Pancreas (tissue), 10 donors: ENCODE results near the gene PI4KA. TPM values are rescaled to one million over a fixed set of nuclear protein-coding genes. Genes with fewer than 3 reads are reported as not detected.
A peak's percentile ranks its signal among the peaks of the same experiment; 100 is the strongest.

ENCODE experiments used
- ATAC-seq, 4 donors: fragments of 200-7000 bp; cut with Tn5 transposase; one replicate each; pipeline versions ENCODE4 v1.8.0 to v1.9.1; 2020; ENCODE audit warnings: mild to moderate bottlenecking in 4 of 4, moderate library complexity in 4 of 4
- DNase-seq, 6 donors: peaks; one replicate each; pipeline ENCODE4 v3.0.0-alpha.2; 2020
- FAIRE-seq: peaks from 2 replicates; lab custom pipeline; 2012; peaks lifted over from hg19 to GRCh38; lab: Jason Lieb, UNC
- H3K27ac ChIP-seq, 4 donors: fragments of 200-600 bp; sonication (generic); 1 replicate in 3 of 4; 2 replicates in 1 of 4; pipeline versions ENCODE4 v1.5.0 to v1.8.0; 2020
- H3K27me3 ChIP-seq, 4 donors: fragments of 200-600 bp; one replicate each; pipeline ENCODE4 v1.8.0; 2021
- H3K36me3 ChIP-seq, 3 donors: fragments of 200-600 bp; sonication (generic) in 1 of 3; one replicate each; pipeline versions ENCODE4 v1.5.0 to v1.8.0; 2020 to 2021
- H3K4me1 ChIP-seq, 3 donors: fragments of 200-600 bp; one replicate each; pipeline ENCODE4 v1.8.0; 2021
- H3K4me3 ChIP-seq, 4 donors: fragments of 200-600 bp; sonication (generic) in 2 of 4; one replicate each; pipeline versions ENCODE4 v1.5.0 to v1.8.0; 2020 to 2021
- H3K9me3 ChIP-seq, 4 donors: fragments of 200-600 bp; one replicate each; pipeline ENCODE4 v1.8.0; 2021
- CTCF ChIP-seq, 4 donors: fragments of 200-600 bp; sonication (generic) in 3 of 4; IDR thresholded peaks; one replicate each; pipeline versions ENCODE4 v1.5.0 to v1.8.0; 2021; ENCODE audit warnings: antibody characterized with exemption in 4 of 4
- WGBS, 2 donors: extraction: QIAGEN DNeasy Blood & Tissue Kit; methylation state at CpG; one replicate each; pipeline ENCODE4 v1.1.7; 2013; 5-methylcytosine and 5-hydroxymethylcytosine counted together
- intact Hi-C, 3 donors: fragments of 100-400 bp; cut with DNase I; formaldehyde crosslinking; loops; one replicate each; pipeline versions ENCODE4 v1.11.1 to v1.14.2; 2022
- polyA plus RNA-seq, 2 donors: library from polyadenylated mRNA; stranded (reverse); fragments of 200-250 nt; gene quantifications; one replicate each; pipeline ENCODE4 v1.2.3, GENCODE V29; 2013
- total RNA-seq, 6 donors: library from RNA; stranded (reverse); fragmentation: NEBNext Ultra II Directional in 4 of 6; extraction: Animal tissue kit (Norgen Biotek cat#: 25700) in 4 of 6; gene quantifications; one replicate each; pipeline versions ENCODE4 v1.2.1 to v1.2.4, GENCODE V29; 2021 to 2023
- donor health status: healthy with polysubstance abuse.
- donor health status: DM: no; HTN: no; CAD: no; lungs with moderate emphysema.
- donor health status: DM: no; HTN: no; CAD: no.
- donor health status: control.
- donor health status: control.
- donor health status: Bipolar disorder and iron deficiency.
- donor health status: DM: yes; HTN: yes; CAD: no.
- donor health status: DM: no; HTN: no; CAD: no.
- donor health status: DM: no; HTN: no; CAD: no.
- donor health status: DM: yes; HTN: yes; CAD: no.

Gene PI4KA
- total and polyA plus RNA-seq, 8 donors: 23.6 to 46.6 (median 32.0) TPM

GRCh38 chr22:20881869-20882815 lies 23.5 kb upstream of the PI4KA start:
- no peaks in the 10 kb centered on the region for H3K9me3 ChIP-seq
- no peak overlapping the region for H3K4me3 ChIP-seq
- peaks cover 0 to 7% (median 6%) of the 10 kb centered on the region in 3 donors for H3K4me1 ChIP-seq
- FAIRE-seq: no peak
- 85 to 87% methylated on average over 9 of the region's 9 CpGs for WGBS, 2 donors
- intact Hi-C loops: no loop called here
- no peaks in the 10 kb centered on the region for H3K27me3 ChIP-seq
- ATAC-seq: no peak
- peak overlapping the region in 1 of 4 donors; percentile 46 for H3K27ac ChIP-seq
- peaks cover 0 to 40% (median 0%) of the 10 kb centered on the region in 3 donors for H3K36me3 ChIP-seq
- no peak for TF ChIP-seq CTCF (IDR thresholded peaks at IDR 0.05)
- no peak for DNase-seq

- Histone ChIP-seq H3K36me3 (peaks cover 0 to 40% (median 0%) of the 10 kb centered on the region in 3 donors), H3K27me3 (no peaks in the 10 kb centered on the region), H3K27ac (peak overlapping the region in 1 of 4 donors; percentile 46), H3K4me1 (peaks cover 0 to 7% (median 6%) of the 10 kb centered on the region in 3 donors), H3K9me3 (no peaks in the 10 kb centered on the region), H3K4me3 (no peak overlapping the region)
- DNase-seq (no peak), ATAC-seq (no peak), FAIRE-seq (no peak)
- 81% methylated on average over 5 of the region's 5 CpGs for WGBS, 2 donors
- intact Hi-C loops: no loop called here
- TF ChIP-seq CTCF (IDR thresholded peaks at IDR 0.05): no peak
Measured at GRCh38 chr22:20881231-20881630, 22.6 kb upstream of the PI4KA start.

GRCh38 chr22:20877715-20878114 lies 19.1 kb upstream of the PI4KA start:
- FAIRE-seq: no peak
- DNase-seq: no peak

GRCh38 chr22:20875296-20875695 lies 16.7 kb upstream of the PI4KA start:
- DNase-seq (no peak), FAIRE-seq (no peak), ATAC-seq (no peak)
- Histone ChIP-seq H3K27me3 (no peaks in the 10 kb centered on the region), H3K9me3 (no peaks in the 10 kb centered on the region), H3K4me3 (no peak overlapping the region), H3K36me3 (peaks cover 0 to 17% (median 0%) of the 10 kb centered on the region in 3 donors), H3K4me1 (no peaks in the 10 kb centered on the region), H3K27ac (no peak overlapping the region)
- no peak for TF ChIP-seq CTCF (IDR thresholded peaks at IDR 0.05)
- intact Hi-C loops: no loop called here
- WGBS, 2 donors: 83 to 85% methylated on average over 1 of the region's 1 CpG

More at GRCh38 chr22:20877715-20878114, 19.1 kb upstream of the PI4KA start:
- Histone ChIP-seq H3K4me1 (no peaks in the 10 kb centered on the region), H3K27ac (no peak overlapping the region), H3K27me3 (no peaks in the 10 kb centered on the region), H3K36me3 (peaks cover 0 to 26% (median 0%) of the 10 kb centered on the region in 3 donors), H3K9me3 (no peaks in the 10 kb centered on the region), H3K4me3 (no peak overlapping the region)
- TF ChIP-seq CTCF (IDR thresholded peaks at IDR 0.05): no peak
- intact Hi-C loops: no loop called here
- 93% methylated on average over 3 of the region's 3 CpGs for WGBS, 2 donors
- no peak for ATAC-seq

GRCh38 chr22:20873214-20873613 lies 14.6 kb upstream of the PI4KA start:
- no peak for DNase-seq
- FAIRE-seq: no peak
- H3K27me3 ChIP-seq: no peaks in the 10 kb centered on the region
- peaks cover 0 to 20% (median 0%) of the 10 kb centered on the region in 3 donors for H3K36me3 ChIP-seq
- no peak for TF ChIP-seq CTCF (IDR thresholded peaks at IDR 0.05)
- no peaks in the 10 kb centered on the region for H3K4me1 ChIP-seq
- H3K27ac ChIP-seq: no peak overlapping the region
- ATAC-seq: no peak
- no peaks in the 10 kb centered on the region for H3K9me3 ChIP-seq
- intact Hi-C loops: no loop called here
- no peak overlapping the region for H3K4me3 ChIP-seq
- 84 to 93% methylated on average over 3 of the region's 3 CpGs for WGBS, 2 donors
